GM23338 (cell line): ENCODE data around the gene C4BPA. TPM values are rescaled to one million over a fixed set of nuclear protein-coding genes. Genes with fewer than 3 reads are reported as not detected.

ENCODE experiments used
- ATAC-seq: fragments of 200-7000 bp; cut with Tn5 transposase; 3 replicates; pipeline ENCODE4 v1.9.1; 2020
- DNase-seq: peaks from one replicate; pipeline ENCODE4 v3.0.0-alpha.2; 2015; ENCODE audit warnings: low spot score
- H2AFZ ChIP-seq: fragments of 200-600 bp; sonication (generic); 2 replicates; pipeline ENCODE4 v1.8.0; 2016; ENCODE audit warnings: antibody characterized with exemption, mild to moderate bottlenecking, moderate library complexity
- H3F3A ChIP-seq: fragments of 200-600 bp; sonication (generic); replicated peaks from 2 replicates; pipeline ENCODE4 v1.8.0; 2017; ENCODE audit warnings: antibody characterized with exemption, mixed run types, low read depth
- H3K27ac ChIP-seq: fragments of 200-600 bp; sonication (generic); 2 replicates; pipeline ENCODE4 v1.6.1; 2016; ENCODE audit warnings: low read depth
- H3K27me3 ChIP-seq: fragments of 200-600 bp; sonication (generic); 2 replicates; pipeline ENCODE4 v1.8.0; 2016; ENCODE audit warnings: mild to moderate bottlenecking, mixed run types, moderate library complexity; ENCODE audit not compliant: insufficient read depth
- H3K36me3 ChIP-seq: fragments of 200-600 bp; sonication (generic); 2 replicates; pipeline ENCODE4 v1.8.0; 2016; ENCODE audit warnings: mild to moderate bottlenecking; ENCODE audit not compliant: insufficient read depth
- H3K4me1 ChIP-seq: fragments of 200-600 bp; sonication (generic); 2 replicates; pipeline ENCODE4 v1.8.0; 2016; ENCODE audit warnings: mild to moderate bottlenecking, moderate library complexity; ENCODE audit not compliant: insufficient read depth
- H3K4me2 ChIP-seq: fragments of 200-600 bp; sonication (generic); 2 replicates; pipeline ENCODE4 v1.7.1; 2017; ENCODE audit warnings: mixed run types
- H3K4me3 ChIP-seq: fragments of 200-600 bp; sonication (generic); 2 replicates; pipeline ENCODE4 v1.6.1; 2016; ENCODE audit warnings: mixed run types
- H3K79me2 ChIP-seq: fragments of 200-600 bp; sonication (generic); replicated peaks from 2 replicates; pipeline ENCODE4 v1.8.0; 2017; ENCODE audit warnings: mild to moderate bottlenecking; ENCODE audit not compliant: insufficient read depth
- H3K9me2 ChIP-seq: fragments of 200-600 bp; sonication (generic); 2 replicates; pipeline ENCODE4 v1.8.0; 2017; ENCODE audit not compliant: insufficient read depth
- H4K20me1 ChIP-seq: fragments of 200-600 bp; sonication (generic); replicated peaks from 2 replicates; pipeline ENCODE4 v1.8.0; 2017; ENCODE audit warnings: mild to moderate bottlenecking; ENCODE audit not compliant: insufficient read depth
- H3K27ac Mint-ChIP-seq: 2 replicates; pipeline ENCODE4 v1.8.0; 2020; ENCODE audit warnings: inconsistent platforms, mild to moderate bottlenecking, moderate library complexity, mixed read lengths
- H3K27me3 Mint-ChIP-seq: 3 replicates; pipeline ENCODE4 v1.8.0; 2022; ENCODE audit warnings: low read depth, mild to moderate bottlenecking, moderate library complexity, mixed read lengths, inconsistent platforms; ENCODE audit not compliant: insufficient read depth, poor library complexity
- H3K36me3 Mint-ChIP-seq: 3 replicates; pipeline ENCODE4 v1.8.0; 2021; ENCODE audit warnings: low read depth, mild to moderate bottlenecking, inconsistent platforms, moderate library complexity, mixed read lengths
- H3K4me1 Mint-ChIP-seq: 3 replicates; pipeline ENCODE4 v1.8.0; 2020; ENCODE audit warnings: mild to moderate bottlenecking, inconsistent platforms, mixed read lengths
- H3K4me3 Mint-ChIP-seq: 3 replicates; pipeline ENCODE4 v1.8.0; 2021; ENCODE audit warnings: moderate library complexity, mild to moderate bottlenecking, inconsistent platforms, mixed read lengths
- H3K9me3 Mint-ChIP-seq: 3 replicates; pipeline ENCODE4 v1.8.0; 2020; ENCODE audit warnings: moderate library complexity, mild to moderate bottlenecking, inconsistent platforms, mixed read lengths
- EZH2 ChIP-seq: fragments of 200-600 bp; sonication (generic); IDR thresholded peaks from one replicate; pipeline ENCODE4 v1.8.0; 2017; ENCODE audit warnings: antibody characterized with exemption, mild to moderate bottlenecking, low read depth; ENCODE audit not compliant: unreplicated experiment
- EZH2phosphoT487 ChIP-seq: fragments of 200-600 bp; sonication (generic); IDR thresholded peaks from one replicate; pipeline ENCODE4 v1.8.1; 2018; ENCODE audit warnings: antibody characterized with exemption; ENCODE audit not compliant: unreplicated experiment
- JUNB ChIP-seq: IDR thresholded peaks from one replicate; pipeline ENCODE4 v1.6.1; 2016; ENCODE audit warnings: antibody characterized with exemption; ENCODE audit not compliant: unreplicated experiment
- POLR2AphosphoS5 ChIP-seq: IDR thresholded peaks from 2 replicates; pipeline ENCODE4 v1.6.1; 2016; ENCODE audit warnings: antibody characterized with exemption, low read depth
- STAT1 ChIP-seq: IDR thresholded peaks from one replicate; pipeline ENCODE4 v1.6.1; 2016; ENCODE audit warnings: antibody characterized with exemption; ENCODE audit not compliant: unreplicated experiment
- ZNF114 ChIP-seq: fragments of 250-450 bp; sonication (Bioruptor Pico); IDR thresholded peaks from 2 replicates; pipeline ENCODE4 v1.5.0; 2020; ENCODE audit warnings: mild to moderate bottlenecking, moderate library complexity
- polyA plus RNA-seq: library from polyadenylated mRNA; unstranded; fragments of >200 nt; fragmentation: Nextera tagmentation; extraction: Ambion mirVana; gene quantifications from 2 replicates; pipeline ENCODE4 v1.2.1, GENCODE V29; 2016
- total RNA-seq: library from RNA; depleted of rRNA; stranded (reverse); fragments of >200 nt; shearing (Covaris generic); gene quantifications from 2 replicates; pipeline ENCODE4 v1.2.3, GENCODE V29; 2014
- TF ChIP-seq, protein P1 (sequence below), 2 experiments: fragments of 200-600 bp in 1 of 2; sonication (generic) in 1 of 2; conservative IDR thresholded peaks; 2 replicates each; pipeline versions ENCODE4 v1.5.1 to v1.6.1; 2016 to 2017; ENCODE audit warnings: antibody characterized with exemption in 2 of 2, low read depth in 2 of 2, mild to moderate bottlenecking in 2 of 2, moderate library complexity in 1 of 2
- TF ChIP-seq, protein P2 (sequence below): fragments of 250-450 bp; sonication (Bioruptor Pico); IDR thresholded peaks from 2 replicates; pipeline ENCODE4 v1.5.0; 2020; ENCODE audit warnings: mild to moderate bottlenecking, moderate library complexity

The C4BPA gene
- total and polyA plus RNA-seq, 2 experiments from 2014 or later: not detected

DNA sequence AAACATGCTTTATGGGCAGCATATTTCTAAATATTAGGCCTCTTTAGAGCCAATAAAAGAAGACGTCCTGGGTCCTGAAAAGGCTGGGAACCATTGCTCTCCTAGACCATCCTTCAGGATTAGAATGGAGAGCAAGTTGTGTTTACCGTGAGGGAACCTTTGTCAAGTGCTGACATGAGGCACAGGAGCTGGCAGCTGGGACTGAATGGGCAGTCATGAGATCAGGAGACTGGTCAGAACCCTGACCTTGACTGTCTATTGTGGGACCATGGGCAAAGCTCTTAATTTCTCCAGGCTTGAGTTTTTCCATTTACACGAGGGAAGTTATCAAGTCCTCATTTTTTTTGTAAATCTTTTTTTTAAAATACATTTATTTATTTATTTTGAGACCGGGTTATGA, 45.8 kb upstream of the C4BPA start:
- H3K27ac Mint-ChIP-seq: no peak overlapping the region
- no peak for TF ChIP-seq ZNF114 (CRISPR knock-in tag)
- no peak for TF ChIP-seq JUNB
- no peak for TF ChIP-seq EZH2
- TF ChIP-seq STAT1: no peak
- TF ChIP-seq, protein P1, sequence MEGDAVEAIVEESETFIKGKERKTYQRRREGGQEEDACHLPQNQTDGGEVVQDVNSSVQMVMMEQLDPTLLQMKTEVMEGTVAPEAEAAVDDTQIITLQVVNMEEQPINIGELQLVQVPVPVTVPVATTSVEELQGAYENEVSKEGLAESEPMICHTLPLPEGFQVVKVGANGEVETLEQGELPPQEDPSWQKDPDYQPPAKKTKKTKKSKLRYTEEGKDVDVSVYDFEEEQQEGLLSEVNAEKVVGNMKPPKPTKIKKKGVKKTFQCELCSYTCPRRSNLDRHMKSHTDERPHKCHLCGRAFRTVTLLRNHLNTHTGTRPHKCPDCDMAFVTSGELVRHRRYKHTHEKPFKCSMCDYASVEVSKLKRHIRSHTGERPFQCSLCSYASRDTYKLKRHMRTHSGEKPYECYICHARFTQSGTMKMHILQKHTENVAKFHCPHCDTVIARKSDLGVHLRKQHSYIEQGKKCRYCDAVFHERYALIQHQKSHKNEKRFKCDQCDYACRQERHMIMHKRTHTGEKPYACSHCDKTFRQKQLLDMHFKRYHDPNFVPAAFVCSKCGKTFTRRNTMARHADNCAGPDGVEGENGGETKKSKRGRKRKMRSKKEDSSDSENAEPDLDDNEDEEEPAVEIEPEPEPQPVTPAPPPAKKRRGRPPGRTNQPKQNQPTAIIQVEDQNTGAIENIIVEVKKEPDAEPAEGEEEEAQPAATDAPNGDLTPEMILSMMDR (conservative IDR thresholded peaks at IDR 0.05; ENCODE audit: low read depth in 2 of 2): no peak
- no peak for TF ChIP-seq EZH2phosphoT487

DNA sequence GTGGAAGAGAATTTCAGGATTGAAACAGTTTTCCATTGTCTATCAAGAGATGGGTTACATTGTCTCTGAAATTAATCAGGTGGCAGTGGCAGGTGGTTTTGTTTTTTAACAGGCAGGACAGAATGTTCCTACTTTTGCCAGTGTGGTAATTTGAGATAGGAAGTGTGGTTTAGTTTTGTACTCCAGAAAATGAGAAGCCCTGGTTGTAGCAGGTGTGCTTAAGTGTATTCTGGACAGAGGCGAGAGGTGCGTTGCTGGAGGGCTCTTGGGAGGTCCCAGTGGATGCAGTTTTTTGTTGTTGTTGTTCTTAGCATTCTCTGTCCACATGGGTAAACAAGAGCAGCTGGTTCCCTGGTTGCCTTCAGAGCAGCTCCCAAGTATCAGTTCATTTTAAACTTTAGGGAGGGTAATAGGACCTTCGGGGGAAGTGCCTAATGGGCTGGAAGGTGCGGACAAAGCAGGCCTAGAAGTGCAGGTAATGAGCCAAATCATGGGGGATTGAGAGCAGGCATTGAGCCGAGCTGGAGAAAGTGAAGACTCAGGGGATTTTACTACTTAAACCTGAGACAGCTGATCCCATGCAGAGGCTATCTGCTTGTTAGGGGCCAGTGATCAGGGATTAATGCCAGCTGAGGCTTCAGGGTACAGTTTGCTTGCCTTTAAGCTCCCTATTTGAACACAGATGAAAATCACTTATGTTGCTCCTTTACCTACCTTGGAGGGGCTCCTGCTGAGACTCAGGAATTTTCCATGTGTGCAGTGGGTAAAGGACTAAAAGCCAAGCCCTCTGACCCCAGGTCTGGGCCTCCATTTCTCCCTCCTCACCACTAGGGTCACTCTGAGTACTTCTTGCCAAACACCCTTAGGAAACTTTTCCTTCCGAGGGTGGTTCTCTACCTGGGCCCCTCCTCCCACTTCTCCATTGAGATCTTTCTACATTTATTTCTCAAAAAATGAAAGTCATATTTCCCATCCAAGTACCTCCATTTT, 44.9 kb upstream of the C4BPA start:
- no peak overlapping the region for H3K4me2 ChIP-seq
- H3K27ac ChIP-seq: 0 out of 2 replicates have a peak overlapping the region, but pooled peaks have one; percentile 32
- no peak overlapping the region for H2AFZ ChIP-seq
- H3F3A ChIP-seq: no peaks in the 10 kb centered on the region
- Mint-ChIP-seq H3K27ac (peak overlapping the region; percentile 91), H3K27me3 (peaks cover 2% of the 10 kb centered on the region), H3K9me3 (no peaks in the 10 kb centered on the region), H3K36me3 (peaks cover 25% of the 10 kb centered on the region), H3K4me3 (no peak overlapping the region), H3K4me1 (peaks cover 18% of the 10 kb centered on the region)
- H4K20me1 ChIP-seq: no peaks in the 10 kb centered on the region; the same call in 1 of the 2 replicates
- ATAC-seq (peak; percentile 97), DNase-seq (peak; percentile 57)
- H3K9me2 ChIP-seq: no peaks in the 10 kb centered on the region
- H3K27me3 ChIP-seq: no peaks in the 10 kb centered on the region
- no peaks in the 10 kb centered on the region for H3K4me1 ChIP-seq
- H3K36me3 ChIP-seq: peaks cover 10% of the 10 kb centered on the region; the same call in 1 of the 2 replicates
- H3K79me2 ChIP-seq: no peaks in the 10 kb centered on the region
- no peak overlapping the region for H3K4me3 ChIP-seq
- TF ChIP-seq POLR2AphosphoS5 (no peak), EZH2 (no peak)
- TF ChIP-seq, protein P1 (conservative IDR thresholded peaks at IDR 0.05; ENCODE audit: low read depth in 2 of 2): peak; percentile 25 to 47; a peak in 3 of 4 replicates
- TF ChIP-seq, protein P2, sequence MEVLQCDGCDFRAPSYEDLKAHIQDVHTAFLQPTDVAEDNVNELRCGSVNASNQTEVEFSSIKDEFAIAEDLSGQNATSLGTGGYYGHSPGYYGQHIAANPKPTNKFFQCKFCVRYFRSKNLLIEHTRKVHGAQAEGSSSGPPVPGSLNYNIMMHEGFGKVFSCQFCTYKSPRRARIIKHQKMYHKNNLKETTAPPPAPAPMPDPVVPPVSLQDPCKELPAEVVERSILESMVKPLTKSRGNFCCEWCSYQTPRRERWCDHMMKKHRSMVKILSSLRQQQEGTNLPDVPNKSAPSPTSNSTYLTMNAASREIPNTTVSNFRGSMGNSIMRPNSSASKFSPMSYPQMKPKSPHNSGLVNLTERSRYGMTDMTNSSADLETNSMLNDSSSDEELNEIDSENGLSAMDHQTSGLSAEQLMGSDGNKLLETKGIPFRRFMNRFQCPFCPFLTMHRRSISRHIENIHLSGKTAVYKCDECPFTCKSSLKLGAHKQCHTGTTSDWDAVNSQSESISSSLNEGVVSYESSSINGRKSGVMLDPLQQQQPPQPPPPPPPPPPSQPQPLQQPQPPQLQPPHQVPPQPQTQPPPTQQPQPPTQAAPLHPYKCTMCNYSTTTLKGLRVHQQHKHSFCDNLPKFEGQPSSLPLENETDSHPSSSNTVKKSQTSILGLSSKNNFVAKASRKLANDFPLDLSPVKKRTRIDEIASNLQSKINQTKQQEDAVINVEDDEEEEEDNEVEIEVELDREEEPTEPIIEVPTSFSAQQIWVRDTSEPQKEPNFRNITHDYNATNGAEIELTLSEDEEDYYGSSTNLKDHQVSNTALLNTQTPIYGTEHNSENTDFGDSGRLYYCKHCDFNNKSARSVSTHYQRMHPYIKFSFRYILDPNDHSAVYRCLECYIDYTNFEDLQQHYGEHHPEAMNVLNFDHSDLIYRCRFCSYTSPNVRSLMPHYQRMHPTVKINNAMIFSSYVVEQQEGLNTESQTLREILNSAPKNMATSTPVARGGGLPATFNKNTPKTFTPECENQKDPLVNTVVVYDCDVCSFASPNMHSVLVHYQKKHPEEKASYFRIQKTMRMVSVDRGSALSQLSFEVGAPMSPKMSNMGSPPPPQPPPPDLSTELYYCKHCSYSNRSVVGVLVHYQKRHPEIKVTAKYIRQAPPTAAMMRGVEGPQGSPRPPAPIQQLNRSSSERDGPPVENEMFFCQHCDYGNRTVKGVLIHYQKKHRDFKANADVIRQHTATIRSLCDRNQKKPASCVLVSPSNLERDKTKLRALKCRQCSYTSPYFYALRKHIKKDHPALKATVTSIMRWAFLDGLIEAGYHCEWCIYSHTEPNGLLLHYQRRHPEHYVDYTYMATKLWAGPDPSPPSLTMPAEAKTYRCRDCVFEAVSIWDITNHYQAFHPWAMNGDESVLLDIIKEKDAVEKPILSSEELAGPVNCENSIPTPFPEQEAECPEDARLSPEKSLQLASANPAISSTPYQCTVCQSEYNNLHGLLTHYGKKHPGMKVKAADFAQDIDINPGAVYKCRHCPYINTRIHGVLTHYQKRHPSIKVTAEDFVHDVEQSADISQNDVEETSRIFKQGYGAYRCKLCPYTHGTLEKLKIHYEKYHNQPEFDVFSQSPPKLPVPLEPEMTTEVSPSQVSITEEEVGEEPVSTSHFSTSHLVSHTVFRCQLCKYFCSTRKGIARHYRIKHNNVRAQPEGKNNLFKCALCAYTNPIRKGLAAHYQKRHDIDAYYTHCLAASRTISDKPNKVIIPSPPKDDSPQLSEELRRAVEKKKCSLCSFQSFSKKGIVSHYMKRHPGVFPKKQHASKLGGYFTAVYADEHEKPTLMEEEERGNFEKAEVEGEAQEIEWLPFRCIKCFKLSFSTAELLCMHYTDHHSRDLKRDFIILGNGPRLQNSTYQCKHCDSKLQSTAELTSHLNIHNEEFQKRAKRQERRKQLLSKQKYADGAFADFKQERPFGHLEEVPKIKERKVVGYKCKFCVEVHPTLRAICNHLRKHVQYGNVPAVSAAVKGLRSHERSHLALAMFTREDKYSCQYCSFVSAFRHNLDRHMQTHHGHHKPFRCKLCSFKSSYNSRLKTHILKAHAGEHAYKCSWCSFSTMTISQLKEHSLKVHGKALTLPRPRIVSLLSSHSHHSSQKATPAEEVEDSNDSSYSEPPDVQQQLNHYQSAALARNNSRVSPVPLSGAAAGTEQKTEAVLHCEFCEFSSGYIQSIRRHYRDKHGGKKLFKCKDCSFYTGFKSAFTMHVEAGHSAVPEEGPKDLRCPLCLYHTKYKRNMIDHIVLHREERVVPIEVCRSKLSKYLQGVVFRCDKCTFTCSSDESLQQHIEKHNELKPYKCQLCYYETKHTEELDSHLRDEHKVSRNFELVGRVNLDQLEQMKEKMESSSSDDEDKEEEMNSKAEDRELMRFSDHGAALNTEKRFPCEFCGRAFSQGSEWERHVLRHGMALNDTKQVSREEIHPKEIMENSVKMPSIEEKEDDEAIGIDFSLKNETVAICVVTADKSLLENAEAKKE (CRISPR knock-in tag): no peak

More for the DNA sequence above, 45.8 kb upstream of the C4BPA start:
- Mint-ChIP-seq H3K4me1 (peaks cover 20% of the 10 kb centered on the region), H3K36me3 (peaks cover 17% of the 10 kb centered on the region), H3K9me3 (no peaks in the 10 kb centered on the region), H3K27me3 (peaks cover 3% of the 10 kb centered on the region), H3K4me3 (no peak overlapping the region)
- no peak overlapping the region for H3K4me3 ChIP-seq
- DNase-seq (no peak), ATAC-seq (no peak)
- no peak overlapping the region for H2AFZ ChIP-seq
- H3K27ac ChIP-seq: no peak overlapping the region
- no peaks in the 10 kb centered on the region for H3K79me2 ChIP-seq
- no peaks in the 10 kb centered on the region for H3F3A ChIP-seq
- no peaks in the 10 kb centered on the region for H3K27me3 ChIP-seq
- H4K20me1 ChIP-seq: no peaks in the 10 kb centered on the region; the same call in 1 of the 2 replicates
- H3K36me3 ChIP-seq: peaks cover 10% of the 10 kb centered on the region; the same call in 1 of the 2 replicates
- no peak overlapping the region for H3K4me2 ChIP-seq
- H3K4me1 ChIP-seq: no peaks in the 10 kb centered on the region
- H3K9me2 ChIP-seq: no peaks in the 10 kb centered on the region
